Left forelimb (tissue), 1 donor: Measurements from ENCODE around the gene SPARCL1.
"Not testable (repeated sequence)": the region's sequence is repeated elsewhere in the genome, so short reads cannot be mapped to it uniquely, and the experiment has no call there.

Experiments
- DNase-seq: peaks from one replicate; pipeline ENCODE4 v3.0.0-alpha.2; 2018; ENCODE audit warnings: low spot score

Gene SPARCL1

DNA sequence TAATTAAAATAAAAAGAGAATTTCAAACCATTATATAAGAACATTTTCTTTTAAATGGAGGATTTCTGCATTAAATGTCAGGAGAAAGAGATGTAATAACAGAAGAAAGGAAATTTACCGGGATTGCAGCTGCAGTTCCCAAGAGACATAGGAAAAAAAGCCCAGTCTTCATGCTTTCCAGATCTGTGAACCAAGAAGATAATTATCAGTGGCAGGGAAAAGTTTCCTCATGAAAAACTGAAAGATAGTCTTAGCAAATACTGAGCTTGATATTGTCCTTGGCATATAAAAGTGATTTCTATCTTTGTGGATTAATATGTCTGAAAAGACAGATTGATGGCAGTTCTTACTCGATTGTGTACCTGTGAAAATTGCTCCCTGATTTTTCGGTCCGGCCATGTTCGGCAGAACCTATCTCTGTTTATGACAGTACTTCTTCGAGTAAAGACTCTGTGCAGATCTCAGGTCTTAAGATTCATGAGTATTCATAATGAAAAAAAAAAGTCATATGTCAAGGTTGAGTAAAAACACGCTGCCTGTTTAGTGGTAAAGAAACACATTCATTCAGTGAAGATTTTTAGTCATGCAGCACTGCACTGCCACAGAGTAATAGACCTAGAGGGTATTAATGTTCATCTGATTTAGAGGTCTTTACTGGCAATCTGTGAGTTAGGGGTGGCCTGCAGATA lies 29.6 kb downstream of the SPARCL1 start:
- no peak for DNase-seq

GRCh38 chr4:87498446-87498900 lies 30.7 kb downstream of the SPARCL1 start:
- no peak for DNase-seq

DNA sequence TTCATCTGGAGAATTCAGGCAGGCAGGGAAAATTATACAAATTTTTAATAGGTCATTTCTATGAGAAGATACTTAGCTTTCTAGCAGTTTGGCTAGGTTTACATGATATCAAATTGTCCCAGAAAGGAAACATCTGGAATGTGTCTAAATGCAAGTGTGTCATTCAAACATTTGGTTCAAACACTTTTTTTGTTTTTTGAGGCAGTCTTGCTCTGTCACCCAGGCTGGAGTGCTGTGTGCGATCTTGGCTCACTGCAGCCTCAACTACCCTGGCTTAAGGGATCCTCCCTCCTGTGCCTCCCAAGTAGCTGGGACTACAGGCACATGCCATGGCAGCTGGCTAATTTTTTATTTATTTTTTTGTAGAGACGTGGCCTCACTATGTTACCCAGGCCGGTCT lies 31.6 kb downstream of the SPARCL1 start:
- DNase-seq = no peak

- DNase-seq = no peak
Observed at GRCh38 chr4:87497159-87497558, 32.0 kb downstream of the SPARCL1 start.

- no peak for DNase-seq
Observed at GRCh38 chr4:87493115-87493514, 36.1 kb downstream of the SPARCL1 start.

DNA sequence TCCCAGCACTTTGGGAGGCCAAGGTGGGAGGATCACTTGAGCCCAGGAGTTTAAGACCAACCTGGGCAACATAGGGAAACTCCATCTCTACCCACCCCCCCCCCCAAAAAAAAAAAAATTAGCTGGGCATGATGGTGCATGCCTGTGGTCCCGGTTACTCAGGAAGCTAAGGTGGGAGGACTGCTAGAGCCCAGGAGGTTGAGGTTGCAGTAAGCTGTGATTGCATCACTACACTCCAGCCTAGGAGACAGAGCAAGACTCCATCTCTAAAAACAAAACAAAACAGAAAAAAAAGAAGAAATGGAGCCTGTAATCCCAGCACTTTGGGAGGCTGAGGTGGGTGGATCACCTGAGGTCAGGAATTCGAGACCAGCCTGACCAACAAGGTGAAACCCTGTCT lies 37.3 kb downstream of the SPARCL1 start:
- not testable (repeated sequence) for DNase-seq

- no peak for DNase-seq
Observed at GRCh38 chr4:87491436-87491835, 37.7 kb downstream of the SPARCL1 start.

DNA sequence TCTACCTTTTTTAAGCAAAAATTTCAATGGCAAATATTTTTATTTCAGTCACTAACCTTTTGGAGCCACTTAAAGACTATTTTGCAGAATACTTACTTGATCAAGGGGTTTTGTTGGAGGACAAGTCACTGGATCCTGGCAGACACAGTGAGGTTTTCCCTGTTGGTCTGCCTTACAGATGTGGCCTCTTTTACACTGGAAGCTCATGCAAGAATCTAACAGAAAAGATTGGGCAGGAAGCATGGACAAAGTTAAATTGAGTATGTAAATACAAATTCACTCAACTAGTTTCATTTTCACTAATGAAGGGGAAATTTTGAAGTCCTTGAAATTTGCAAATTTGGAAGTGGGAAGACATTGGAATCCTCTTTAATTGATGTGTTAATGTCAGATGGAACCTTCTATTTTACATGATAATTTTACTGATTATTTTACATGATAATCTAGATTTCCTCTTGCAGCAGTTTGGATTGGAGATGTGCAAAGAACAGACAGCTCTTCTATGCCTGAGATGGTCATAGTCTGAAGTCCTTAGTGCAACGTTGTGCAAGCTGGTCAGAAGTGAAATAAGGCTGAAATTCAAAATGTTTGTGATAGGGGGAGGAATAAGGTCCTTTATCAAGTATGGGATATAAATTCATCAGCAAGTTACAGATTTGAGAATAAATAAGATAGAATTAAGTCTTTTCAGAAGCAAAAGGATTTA lies 38.4 kb downstream of the SPARCL1 start:
- no peak for DNase-seq

DNA sequence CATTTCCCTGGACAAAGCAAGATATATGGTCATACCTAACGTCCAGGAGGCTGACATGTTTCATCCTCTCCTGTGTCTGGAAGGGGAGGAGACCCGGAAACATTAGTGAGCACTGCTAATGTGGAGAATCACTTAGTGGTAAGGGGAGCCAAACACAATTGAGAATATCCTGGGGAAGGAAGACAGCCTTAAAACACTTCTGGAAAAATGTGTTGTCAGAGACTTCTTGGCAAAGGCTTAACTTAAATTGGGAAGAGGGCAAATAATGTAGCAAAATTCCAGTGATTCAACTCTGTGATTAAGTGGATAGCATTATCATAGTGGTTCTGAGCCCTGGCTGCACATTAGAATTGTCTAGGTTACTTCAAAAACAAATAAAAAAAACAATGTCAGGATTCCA lies 39.5 kb downstream of the SPARCL1 start:
- no peak for DNase-seq

GRCh38 chr4:87488666-87489065 lies 40.5 kb downstream of the SPARCL1 start:
- DNase-seq = not testable (repeated sequence)

DNA sequence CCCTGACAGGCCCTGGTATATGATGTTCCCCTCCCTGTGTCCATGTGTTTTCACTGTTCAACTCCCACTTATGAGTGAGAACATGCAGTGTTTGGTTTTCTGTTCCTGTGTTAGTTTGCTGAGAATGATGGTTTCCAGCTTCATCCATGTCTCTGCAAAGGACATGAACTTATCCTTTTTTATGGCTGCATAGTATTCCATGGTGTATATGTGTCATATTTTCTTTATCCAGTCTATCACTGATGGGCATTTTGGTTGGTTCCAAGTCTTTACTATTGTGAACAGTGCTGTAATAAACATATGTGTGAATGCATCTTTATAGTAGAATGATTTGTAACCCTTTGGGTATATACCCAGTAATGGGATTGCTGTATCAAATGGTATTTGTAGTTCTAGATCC lies 45.9 kb downstream of the SPARCL1 start:
- not testable (repeated sequence) for DNase-seq

DNA sequence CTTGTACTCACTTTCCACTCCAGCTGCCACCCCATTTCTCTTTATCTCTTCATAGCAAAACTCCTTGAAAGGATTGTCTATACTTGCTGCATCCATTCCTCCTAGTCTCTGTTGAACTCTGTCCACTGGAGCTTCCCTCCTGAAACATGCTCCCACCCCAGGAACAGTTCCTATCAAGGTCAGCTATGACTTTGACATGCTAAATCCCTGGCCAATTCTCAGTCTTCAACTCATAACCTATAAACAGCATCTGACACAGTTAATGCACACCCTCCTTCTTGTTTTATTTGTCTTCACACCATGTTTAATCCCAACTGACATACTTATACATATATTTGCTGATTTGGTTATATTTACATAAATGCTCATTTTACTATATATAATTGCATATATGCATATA lies 47.8 kb downstream of the SPARCL1 start:
- DNase-seq = no peak

DNA sequence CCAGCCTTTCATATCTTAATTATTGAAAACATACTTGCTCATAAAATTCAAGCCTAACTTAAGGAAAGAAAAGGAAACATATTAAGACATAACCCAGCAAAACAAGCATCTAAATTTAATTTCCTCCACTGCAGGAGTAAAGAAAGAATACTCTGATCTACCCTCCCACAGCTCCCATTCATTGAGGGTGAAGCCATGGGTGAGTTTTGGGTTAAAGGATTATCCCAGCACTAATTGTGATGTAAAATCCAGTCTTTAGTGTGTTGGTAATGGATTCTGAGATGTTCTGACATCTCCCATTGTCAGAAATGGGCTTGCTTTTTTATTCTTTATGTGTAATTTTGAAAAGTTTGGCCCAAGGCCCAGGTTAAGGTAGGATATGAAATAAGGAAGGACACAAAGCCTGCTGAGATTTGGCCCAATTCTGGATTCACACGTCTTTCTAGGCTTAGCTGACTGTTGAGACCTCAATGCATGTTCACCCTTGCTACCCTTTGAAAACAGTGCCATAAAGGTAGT lies 50.4 kb downstream of the SPARCL1 start:
- no peak for DNase-seq

DNA sequence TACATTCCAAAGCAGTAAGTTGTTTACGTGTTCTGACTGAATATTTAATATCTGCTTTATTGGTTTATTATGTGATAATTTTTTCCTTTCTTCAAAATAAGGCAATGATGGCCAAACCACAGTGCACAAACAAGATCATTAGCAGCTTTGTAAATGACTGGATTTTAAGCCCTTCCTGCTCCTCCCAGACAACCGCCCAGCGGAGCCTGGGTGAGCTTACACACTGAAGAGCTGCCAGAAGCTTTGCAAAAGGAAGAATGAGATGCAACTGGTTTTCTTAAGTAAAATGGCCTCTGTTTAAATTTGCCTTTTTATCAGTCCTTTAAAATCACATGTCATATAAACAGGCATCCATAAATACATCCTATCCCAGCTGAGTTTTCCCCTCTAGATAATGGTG lies 52.2 kb downstream of the SPARCL1 start:
- DNase-seq = no peak

DNA sequence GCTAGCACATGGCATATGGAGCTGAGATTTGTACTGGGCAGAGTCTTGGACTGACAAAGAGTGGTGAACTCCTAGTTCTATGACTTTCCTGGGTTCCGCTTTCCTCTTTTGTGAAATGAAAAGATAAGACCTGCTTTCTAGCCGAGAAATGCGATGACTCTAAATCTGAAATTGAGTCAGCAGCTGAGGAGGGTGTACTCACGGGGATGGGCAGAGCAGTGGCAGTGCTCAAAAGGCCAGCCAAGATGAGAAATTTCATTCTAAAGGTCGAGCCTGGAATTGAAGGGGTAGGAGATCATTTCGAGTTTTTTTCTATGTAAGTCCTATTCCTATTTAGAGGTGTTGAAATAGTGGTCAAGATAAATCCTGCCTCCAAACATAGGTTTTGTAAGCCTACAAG lies 59.8 kb downstream of the SPARCL1 start:
- DNase-seq = no peak

- DNase-seq = no peak
Observed at GRCh38 chr4:87465739-87466366, 63.3 kb downstream of the SPARCL1 start.

DNA sequence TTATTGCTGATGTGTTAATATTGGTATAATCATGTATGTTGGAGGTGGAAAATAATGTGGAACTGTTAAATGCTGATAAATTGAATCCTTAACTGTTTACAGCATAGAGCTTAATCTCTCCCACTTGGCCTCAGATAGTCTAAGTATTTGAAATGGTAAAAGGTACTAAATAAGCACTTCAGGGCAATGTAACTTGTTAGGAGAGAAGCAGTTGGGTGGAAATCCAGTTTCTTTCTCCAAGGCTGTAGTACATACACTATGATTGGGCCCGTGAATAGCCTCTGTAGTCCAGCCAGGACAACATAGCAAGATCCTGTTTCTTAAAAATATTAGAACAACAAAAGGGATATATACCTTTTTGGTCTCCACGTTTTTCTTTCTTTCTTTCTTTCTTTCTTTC lies 67.1 kb downstream of the SPARCL1 start:
- no peak for DNase-seq

DNA sequence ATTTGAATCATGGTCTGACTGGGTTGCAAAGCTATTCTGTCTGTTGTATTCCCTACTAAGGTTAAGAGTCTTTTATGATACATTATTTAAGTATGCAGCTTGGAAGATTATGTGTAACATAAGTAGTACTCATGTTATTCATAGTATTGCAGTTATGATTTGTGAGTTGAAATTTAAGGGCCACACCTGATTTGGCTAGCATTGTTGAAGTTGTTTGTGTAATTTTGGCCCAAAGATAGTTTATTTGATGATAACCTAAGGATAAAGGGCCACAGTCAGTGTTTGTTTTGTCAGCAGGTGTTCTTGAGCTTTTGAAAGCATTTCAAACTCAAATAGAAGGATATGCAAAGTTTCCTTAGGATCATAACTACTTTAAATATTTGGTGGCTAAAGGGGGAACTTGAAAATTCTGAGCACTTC lies 67.9 kb downstream of the SPARCL1 start:
- no peak for DNase-seq

- no peak for DNase-seq
Observed at GRCh38 chr4:87458913-87459312, 70.3 kb downstream of the SPARCL1 start.

DNA sequence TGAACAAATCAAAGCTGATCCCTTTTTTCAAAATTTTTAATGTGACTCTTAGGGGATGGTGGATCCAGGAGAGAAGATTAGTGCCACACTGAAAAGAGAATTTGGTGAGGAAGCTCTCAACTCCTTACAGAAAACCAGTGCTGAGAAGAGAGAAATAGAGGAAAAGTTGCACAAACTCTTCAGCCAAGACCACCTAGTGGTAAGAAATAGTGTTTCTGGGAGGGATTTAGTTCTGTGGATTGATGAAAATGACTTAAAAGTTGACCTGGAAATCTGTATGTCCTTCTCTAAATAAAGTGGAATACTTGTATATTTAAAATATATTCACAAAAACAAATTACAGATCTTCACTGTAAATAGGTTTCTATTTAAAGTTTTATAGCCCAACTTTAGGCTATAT lies 77.6 kb downstream of the SPARCL1 start:
- DNase-seq = no peak

DNA sequence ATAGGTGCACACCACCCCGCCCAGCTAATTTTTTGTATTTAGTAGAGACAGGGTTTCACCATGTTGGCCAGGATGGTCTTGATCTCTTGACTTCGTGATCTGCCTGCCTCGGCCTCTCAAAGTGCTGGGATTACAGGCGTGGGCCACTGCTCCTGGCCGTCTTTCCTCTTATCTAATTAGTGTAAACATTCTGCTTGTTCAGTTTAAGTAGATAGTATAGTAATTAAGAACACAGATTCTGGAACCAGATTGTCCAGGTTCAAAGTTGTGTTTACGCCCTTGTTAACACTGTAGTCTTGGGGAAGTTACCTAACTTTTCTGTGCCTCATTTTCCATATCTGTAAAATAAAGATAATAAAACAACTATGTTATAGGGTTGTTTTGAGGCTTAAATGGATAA lies 82.8 kb downstream of the SPARCL1 start:
- not testable (repeated sequence) for DNase-seq

- no peak for DNase-seq
Observed at GRCh38 chr4:87445964-87446363, 83.2 kb downstream of the SPARCL1 start.

DNA sequence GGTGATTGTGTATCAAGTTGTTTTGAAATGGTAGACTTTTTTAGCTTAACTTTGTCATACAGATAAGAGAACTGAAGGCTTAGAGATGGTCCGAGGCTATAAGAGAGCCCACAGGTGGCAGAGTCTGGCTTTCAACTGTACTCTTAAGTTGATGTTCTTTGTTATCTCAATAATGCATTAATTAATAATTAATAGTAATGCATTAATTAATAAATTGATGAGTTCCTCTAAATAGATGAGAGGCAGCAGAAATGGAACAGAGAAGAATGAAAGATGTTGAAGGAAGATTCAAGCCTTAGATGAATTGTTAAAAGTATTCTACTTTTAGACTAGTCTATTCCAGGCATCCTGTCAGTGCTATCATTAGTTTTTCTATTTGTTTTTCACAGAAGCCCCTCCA lies 84.4 kb downstream of the SPARCL1 start:
- no peak for DNase-seq
